ENCODE results near the gene CD300LD.

DNA sequence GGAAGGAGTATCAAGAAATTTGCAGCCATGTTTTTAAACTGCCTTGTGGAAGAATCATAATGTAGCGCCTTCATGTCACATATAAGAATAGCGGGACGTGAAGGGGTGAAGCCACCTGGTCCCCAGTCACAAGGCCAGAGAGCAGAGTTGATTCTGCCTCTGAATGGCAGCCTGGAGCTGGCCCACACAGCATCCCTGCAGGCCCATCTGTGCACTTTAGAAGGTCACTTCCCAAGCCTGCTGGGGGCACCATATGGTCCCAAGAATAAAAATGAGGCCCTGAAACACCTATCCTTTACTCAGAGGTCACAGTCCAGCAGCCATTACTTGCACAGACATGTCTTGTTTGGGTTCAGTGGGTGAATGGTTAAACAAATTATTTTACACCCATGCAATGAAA is 16.4 kb upstream of the CD300LD start:
- no peak for TF ChIP-seq CTCF (IDR thresholded peaks at IDR 0.05)
- no peak for TF ChIP-seq POLR2AphosphoS5 (IDR thresholded peaks at IDR 0.05)
- TF ChIP-seq POLR2A (IDR thresholded peaks at IDR 0.05) = no peak

All from upper lobe of left lung (tissue), 4 donors.